B cell (primary cell): ENCODE results near the gene NFATC2.

ENCODE experiments used
- CTCF ChIP-seq: fragments of 200-600 bp; IDR thresholded peaks from one replicate; pipeline ENCODE4 v1.8.0; 2022; ENCODE audit warnings: antibody characterized with exemption, mild to moderate bottlenecking
- EZH2 ChIP-seq: IDR thresholded peaks from 2 replicates; pipeline ENCODE4 v1.6.1; 2012; ENCODE audit warnings: borderline replicate concordance, low read depth, mild to moderate bottlenecking, moderate library complexity, low read length; ENCODE audit not compliant: insufficient read depth, poor library complexity, severe bottlenecking

- TF ChIP-seq CTCF (no peak), EZH2 (no peak)
Measured at GRCh38 chr20:51574248-51575033, 31.9 kb upstream of the NFATC2 start.
